Tibial nerve (tissue), 4 donors: ENCODE data around the gene PDLIM7. TPM values are rescaled to one million over a fixed set of nuclear protein-coding genes. Genes with fewer than 3 reads are reported as not detected.

ENCODE experiments used
- DNase-seq, 2 donors: peaks; one replicate each; pipeline ENCODE4 v3.0.0-alpha.2; 2019; ENCODE audit warnings: low spot score in 2 of 2
- H3K27ac ChIP-seq, 4 donors: fragments of 200-600 bp; sonication (generic) in 3 of 4; one replicate each; pipeline ENCODE4 v1.5.1; 2017 to 2019; ENCODE audit warnings: mild to moderate bottlenecking in 1 of 4
- H3K27me3 ChIP-seq, 2 donors: fragments of 200-600 bp; sonication (generic) in 1 of 2; one replicate each; pipeline versions ENCODE4 v1.5.1 to v1.6.0; 2017 to 2019
- H3K36me3 ChIP-seq, 3 donors: fragments of 200-600 bp; sonication (generic); one replicate each; pipeline ENCODE4 v1.5.1; 2018 to 2019
- H3K4me1 ChIP-seq, 4 donors: fragments of 200-600 bp; sonication (generic) in 3 of 4; one replicate each; pipeline ENCODE4 v1.5.1; 2017 to 2019
- H3K4me3 ChIP-seq, 4 donors: fragments of 200-600 bp; sonication (generic) in 3 of 4; one replicate each; pipeline ENCODE4 v1.5.1; 2017 to 2019; ENCODE audit warnings: mild to moderate bottlenecking in 1 of 4, moderate library complexity in 1 of 4
- H3K9me3 ChIP-seq, 4 donors: fragments of 200-600 bp; sonication (generic) in 3 of 4; one replicate each; pipeline ENCODE4 v1.5.1; 2017 to 2019
- EP300 ChIP-seq, 2 donors: sonication (generic); formaldehyde crosslinking; IDR thresholded peaks; one replicate each; pipeline ENCODE4 v1.6.1; 2017; ENCODE audit warnings: antibody characterized with exemption in 2 of 2, mild to moderate bottlenecking in 1 of 2
- POLR2A ChIP-seq, 2 donors: fragments of 450-650 bp; IDR thresholded peaks; one replicate each; pipeline ENCODE4 v1.6.1; 2017; ENCODE audit warnings: antibody characterized with exemption in 2 of 2, mild to moderate bottlenecking in 2 of 2, moderate library complexity in 2 of 2
- WGBS, 2 donors: methylation state at CpG; one replicate each; pipeline ENCODE4 v1.1.5; 2018; 5-methylcytosine and 5-hydroxymethylcytosine counted together
- total RNA-seq, 4 donors: library from RNA; depleted of rRNA; stranded (reverse); fragments of >200 nt; gene quantifications; one replicate each; pipeline ENCODE4 v1.1.0, GENCODE V29; 2016
- TF ChIP-seq, protein P1 (sequence below), 5 experiments: fragments of 200-600 bp in 3 of 5; fragments of 450-650 bp in 2 of 5; sonication (generic) in 3 of 5; IDR thresholded peaks; one replicate each; pipeline ENCODE4 v1.5.1; 2016 to 2019; ENCODE audit warnings: antibody characterized with exemption in 5 of 5, mild to moderate bottlenecking in 3 of 5, moderate library complexity in 2 of 5

Gene PDLIM7
- total RNA-seq, 4 donors from 2014 or later = 78.0 to 138 (median 89.9) TPM

DNA sequence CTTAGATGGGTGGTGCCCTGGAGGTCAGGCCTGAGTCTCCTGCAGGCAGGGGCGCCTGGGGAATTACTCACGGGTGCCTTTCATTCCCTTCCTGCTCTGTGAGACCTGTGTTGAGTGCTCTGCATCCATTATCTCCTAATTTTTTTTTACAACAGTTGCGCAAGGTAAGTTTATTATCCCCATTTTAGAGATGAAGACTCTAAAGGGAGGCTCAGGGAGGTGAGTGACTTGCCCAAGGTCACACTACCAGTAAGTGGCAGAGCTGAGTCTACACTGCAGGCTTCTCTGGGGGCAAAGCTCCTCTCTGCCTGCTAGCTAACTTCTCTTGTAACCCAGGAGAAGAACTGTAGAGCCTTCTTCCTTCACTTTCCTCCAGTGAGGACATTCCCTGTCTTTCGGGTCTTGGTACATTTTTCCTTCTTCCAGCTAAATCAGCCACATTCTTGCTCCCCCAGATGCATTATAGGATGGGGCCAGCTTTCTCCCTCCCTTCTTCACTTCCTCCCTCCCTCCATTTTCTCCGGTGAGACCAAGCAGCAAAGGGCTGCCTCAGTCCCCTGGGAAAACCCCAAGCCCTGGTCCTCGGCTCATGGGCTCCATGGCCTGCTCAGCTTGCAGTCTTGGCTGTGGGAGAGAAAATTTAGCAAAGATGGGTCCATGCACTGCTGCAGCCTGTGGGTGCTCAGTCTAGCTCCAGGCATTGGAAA is 49.0 kb downstream of the PDLIM7 start:
- peaks cover 0 to 32% (median 23%) of the 10 kb centered on the region in 4 donors for H3K4me1 ChIP-seq
- no peak overlapping the region for H3K4me3 ChIP-seq
- no peak for DNase-seq
- no peaks in the 10 kb centered on the region for H3K9me3 ChIP-seq
- peak overlapping the region in 2 of 4 donors; percentile 84 to 90 for H3K27ac ChIP-seq
- TF ChIP-seq POLR2A (IDR thresholded peaks at IDR 0.05) = no peak
- TF ChIP-seq, protein P1, sequence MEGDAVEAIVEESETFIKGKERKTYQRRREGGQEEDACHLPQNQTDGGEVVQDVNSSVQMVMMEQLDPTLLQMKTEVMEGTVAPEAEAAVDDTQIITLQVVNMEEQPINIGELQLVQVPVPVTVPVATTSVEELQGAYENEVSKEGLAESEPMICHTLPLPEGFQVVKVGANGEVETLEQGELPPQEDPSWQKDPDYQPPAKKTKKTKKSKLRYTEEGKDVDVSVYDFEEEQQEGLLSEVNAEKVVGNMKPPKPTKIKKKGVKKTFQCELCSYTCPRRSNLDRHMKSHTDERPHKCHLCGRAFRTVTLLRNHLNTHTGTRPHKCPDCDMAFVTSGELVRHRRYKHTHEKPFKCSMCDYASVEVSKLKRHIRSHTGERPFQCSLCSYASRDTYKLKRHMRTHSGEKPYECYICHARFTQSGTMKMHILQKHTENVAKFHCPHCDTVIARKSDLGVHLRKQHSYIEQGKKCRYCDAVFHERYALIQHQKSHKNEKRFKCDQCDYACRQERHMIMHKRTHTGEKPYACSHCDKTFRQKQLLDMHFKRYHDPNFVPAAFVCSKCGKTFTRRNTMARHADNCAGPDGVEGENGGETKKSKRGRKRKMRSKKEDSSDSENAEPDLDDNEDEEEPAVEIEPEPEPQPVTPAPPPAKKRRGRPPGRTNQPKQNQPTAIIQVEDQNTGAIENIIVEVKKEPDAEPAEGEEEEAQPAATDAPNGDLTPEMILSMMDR (IDR thresholded peaks at IDR 0.05) = no peak
- TF ChIP-seq EP300 (IDR thresholded peaks at IDR 0.05) = no peak
- no peaks in the 10 kb centered on the region for H3K36me3 ChIP-seq
- H3K27me3 ChIP-seq = peaks cover 0 to 40% of the 10 kb centered on the region in 2 donors
- 65 to 69% methylated on average over 6 of the region's 6 CpGs for WGBS, 2 donors

DNA sequence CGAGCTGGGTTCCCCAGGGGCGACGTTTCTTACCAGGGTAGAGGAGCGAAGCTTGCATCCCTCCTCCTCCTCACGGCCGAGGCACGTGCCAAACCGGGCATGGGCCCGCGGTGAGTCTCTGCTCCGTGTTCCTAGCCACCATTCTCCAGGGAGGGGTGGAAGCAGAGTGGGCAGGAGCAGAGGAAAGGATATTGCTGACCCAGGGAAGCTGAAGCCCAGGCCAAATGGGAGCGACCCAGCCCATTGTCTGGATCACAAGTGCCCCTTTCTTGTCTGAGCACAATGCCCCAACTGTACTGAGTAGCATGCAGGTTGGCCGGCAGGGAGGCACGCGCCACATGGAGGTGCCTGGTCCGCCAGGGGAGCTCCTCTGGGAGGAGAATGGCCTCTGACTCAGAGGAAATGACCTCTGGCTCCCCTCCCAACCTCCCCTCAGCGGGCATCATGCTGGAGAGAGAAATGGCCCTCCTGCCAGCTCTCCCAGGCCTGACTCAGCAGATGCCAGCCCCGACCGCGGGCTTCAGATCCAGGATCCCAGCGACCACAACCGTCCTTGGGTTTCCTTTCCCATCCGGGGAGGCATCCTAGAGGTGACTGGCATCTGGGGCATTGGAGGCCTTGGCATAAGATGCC is 49.7 kb downstream of the PDLIM7 start:
- H3K27me3 ChIP-seq = peaks cover 0 to 36% of the 10 kb centered on the region in 2 donors
- peak in 1 of 2 donors; percentile 75 for TF ChIP-seq EP300 (IDR thresholded peaks at IDR 0.05)
- TF ChIP-seq POLR2A (IDR thresholded peaks at IDR 0.05) = no peak
- WGBS, 2 donors = 6 to 14% methylated on average over 16 to 19 of the region's 23 CpGs
- H3K4me3 ChIP-seq = peak overlapping the region; percentile 46 to 78 (median 56)
- H3K9me3 ChIP-seq = no peaks in the 10 kb centered on the region
- peaks cover 0 to 2% (median 0%) of the 10 kb centered on the region in 3 donors for H3K36me3 ChIP-seq
- H3K27ac ChIP-seq = peak overlapping the region; percentile 72 to 90 (median 84)
- peaks cover 0 to 32% (median 22%) of the 10 kb centered on the region in 4 donors for H3K4me1 ChIP-seq
- DNase-seq = no peak

DNA sequence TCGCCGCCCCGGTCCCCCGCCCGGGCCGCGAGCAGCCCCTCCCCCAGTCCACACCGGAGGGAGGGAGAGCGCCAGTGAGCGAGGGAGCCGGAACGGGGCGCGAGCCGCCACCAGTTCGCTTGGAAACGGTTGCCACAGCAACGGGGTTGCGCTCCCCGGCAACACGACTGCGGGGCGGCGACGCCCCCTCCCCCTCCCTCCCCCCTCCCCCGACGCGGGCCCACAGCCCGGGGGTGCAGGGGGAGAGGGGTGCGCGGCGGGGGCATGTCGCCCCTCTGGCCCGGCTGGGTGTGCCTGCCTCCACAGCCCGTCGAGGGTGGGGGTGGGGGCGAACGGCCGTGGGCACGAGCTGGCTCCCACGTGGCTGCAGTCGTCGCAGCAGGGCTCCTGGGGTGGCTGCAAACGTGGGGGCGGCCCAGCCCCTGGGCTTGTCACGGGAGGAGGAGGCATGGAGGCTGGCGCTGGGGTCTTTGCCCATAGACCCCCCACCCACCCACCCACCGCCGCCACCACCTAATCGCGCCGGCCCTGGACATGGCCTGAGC is 50.3 kb downstream of the PDLIM7 start:
- peak overlapping the region; percentile 72 to 90 (median 84) for H3K27ac ChIP-seq
- H3K9me3 ChIP-seq = no peaks in the 10 kb centered on the region
- peaks cover 0 to 32% (median 22%) of the 10 kb centered on the region in 4 donors for H3K4me1 ChIP-seq
- peak overlapping the region; percentile 46 to 78 (median 56) for H3K4me3 ChIP-seq
- peaks cover 0 to 8% (median 0%) of the 10 kb centered on the region in 3 donors for H3K36me3 ChIP-seq
- WGBS, 2 donors = 0 to 1% methylated on average over 17 to 20 of the region's 52 CpGs
- DNase-seq = no peak
- H3K27me3 ChIP-seq = peaks cover 0 to 30% of the 10 kb centered on the region in 2 donors
- TF ChIP-seq, protein P1 (IDR thresholded peaks at IDR 0.05) = no peak
- TF ChIP-seq POLR2A (IDR thresholded peaks at IDR 0.05) = no peak
- TF ChIP-seq EP300 (IDR thresholded peaks at IDR 0.05) = no peak

DNA sequence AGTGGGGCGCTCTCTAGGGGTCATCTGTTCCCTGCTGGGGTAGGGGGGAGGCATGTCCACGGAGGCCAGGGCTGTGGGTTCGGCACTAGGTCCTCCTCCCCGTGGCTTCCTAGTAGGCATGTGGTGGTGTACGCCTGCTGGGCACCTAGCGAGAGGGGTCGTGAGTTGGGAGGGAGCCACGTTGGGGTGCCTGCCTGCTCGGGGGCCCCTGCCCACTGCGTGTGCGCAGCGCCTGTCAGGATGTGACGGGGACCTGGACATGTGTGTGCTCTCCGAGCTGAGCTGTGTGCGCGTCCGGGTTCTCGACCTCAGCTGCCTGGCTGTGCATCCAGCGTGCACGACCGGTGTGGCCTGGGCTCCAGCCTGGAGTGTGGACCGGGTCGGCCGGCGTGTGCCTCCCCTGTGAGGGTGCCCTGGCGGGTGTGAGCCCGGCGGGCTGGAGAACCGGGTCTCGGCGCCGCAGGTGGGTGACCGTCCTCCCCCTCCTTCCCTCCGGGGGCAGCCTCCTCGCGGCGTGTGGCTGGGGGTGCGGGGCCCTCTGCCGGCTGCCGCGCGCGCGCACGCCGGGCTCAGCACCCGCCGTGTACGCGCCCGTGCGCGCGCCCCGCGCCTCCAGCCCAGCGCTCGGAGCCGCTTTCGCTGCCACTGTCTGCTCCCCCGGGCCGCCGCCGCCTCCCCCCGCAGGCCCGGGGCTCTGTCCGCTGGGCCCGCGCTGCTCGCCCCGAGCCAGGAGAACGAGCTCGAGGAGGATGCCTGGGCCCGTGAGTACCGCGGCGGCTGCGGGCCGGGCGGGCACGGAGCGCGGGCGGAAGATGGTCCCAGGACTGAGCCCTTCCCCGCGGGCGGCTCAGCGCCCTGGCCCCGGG is 51.0 kb downstream of the PDLIM7 start, which contains the start of gene PRR7:
Gene PRR7, plus strand, starts transcription at position 615 of the 866 bp plus-strand sequence. CDS start 8,254 bp downstream, outside the sequence.
- no peak for DNase-seq
- Histone ChIP-seq H3K9me3 (no peaks in the 10 kb centered on the region), H3K4me3 (peak within 1 kb of the TSS; percentile 46 to 78 (median 56)), H3K4me1 (peaks cover 0 to 32% (median 22%) of the 10 kb centered on the region in 4 donors), H3K36me3 (peaks cover 0 to 15% (median 0%) of the 10 kb centered on the region in 3 donors), H3K27me3 (peaks cover 0 to 24% of the 10 kb centered on the region in 2 donors), H3K27ac (peak within 1 kb of the TSS; percentile 72 to 90 (median 84))
- 0% methylated on average over 20 to 49 of the region's 89 CpGs for WGBS, 2 donors
- TF ChIP-seq EP300 (IDR thresholded peaks at IDR 0.05) (peak in 1 of 2 donors; percentile 31), POLR2A (IDR thresholded peaks at IDR 0.05) (peak in 1 of 2 donors; percentile 36)
- TF ChIP-seq, protein P1 (IDR thresholded peaks at IDR 0.05) = peak in 4 of 5 experiments; percentile 7 to 60 (median 32)

DNA sequence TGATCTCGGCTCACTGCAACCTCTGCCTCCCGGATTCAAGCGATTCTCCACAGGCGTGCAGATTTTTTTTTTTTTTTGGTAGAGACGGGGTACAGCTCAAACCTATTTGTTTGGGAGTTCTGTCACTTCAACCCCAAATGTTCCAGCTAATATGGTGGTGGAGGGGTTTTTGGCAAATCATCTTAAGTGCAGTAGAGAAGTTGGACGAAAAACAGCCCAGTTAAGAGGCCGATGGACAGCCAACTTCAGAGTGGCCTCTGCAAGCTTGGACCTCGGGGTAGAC is 51.5 kb downstream of the PDLIM7 start:
- Histone ChIP-seq H3K4me1 (peaks cover 0 to 32% (median 22%) of the 10 kb centered on the region in 4 donors), H3K27ac (peak overlapping the region in 3 of 4 donors; percentile 77 to 90 (median 84)), H3K36me3 (peaks cover 0 to 20% (median 0%) of the 10 kb centered on the region in 3 donors), H3K27me3 (peaks cover 0 to 23% of the 10 kb centered on the region in 2 donors), H3K4me3 (peak overlapping the region; percentile 42 to 78 (median 56)), H3K9me3 (no peaks in the 10 kb centered on the region)
- DNase-seq = no peak
- WGBS, 2 donors = 6 to 8% methylated on average over 8 of the region's 8 CpGs
- TF ChIP-seq, protein P1 (IDR thresholded peaks at IDR 0.05) = no peak
- TF ChIP-seq EP300 (IDR thresholded peaks at IDR 0.05) = no peak
- no peak for TF ChIP-seq POLR2A (IDR thresholded peaks at IDR 0.05)
